ENCODE results near the gene KRTAP10-11.

DNA sequence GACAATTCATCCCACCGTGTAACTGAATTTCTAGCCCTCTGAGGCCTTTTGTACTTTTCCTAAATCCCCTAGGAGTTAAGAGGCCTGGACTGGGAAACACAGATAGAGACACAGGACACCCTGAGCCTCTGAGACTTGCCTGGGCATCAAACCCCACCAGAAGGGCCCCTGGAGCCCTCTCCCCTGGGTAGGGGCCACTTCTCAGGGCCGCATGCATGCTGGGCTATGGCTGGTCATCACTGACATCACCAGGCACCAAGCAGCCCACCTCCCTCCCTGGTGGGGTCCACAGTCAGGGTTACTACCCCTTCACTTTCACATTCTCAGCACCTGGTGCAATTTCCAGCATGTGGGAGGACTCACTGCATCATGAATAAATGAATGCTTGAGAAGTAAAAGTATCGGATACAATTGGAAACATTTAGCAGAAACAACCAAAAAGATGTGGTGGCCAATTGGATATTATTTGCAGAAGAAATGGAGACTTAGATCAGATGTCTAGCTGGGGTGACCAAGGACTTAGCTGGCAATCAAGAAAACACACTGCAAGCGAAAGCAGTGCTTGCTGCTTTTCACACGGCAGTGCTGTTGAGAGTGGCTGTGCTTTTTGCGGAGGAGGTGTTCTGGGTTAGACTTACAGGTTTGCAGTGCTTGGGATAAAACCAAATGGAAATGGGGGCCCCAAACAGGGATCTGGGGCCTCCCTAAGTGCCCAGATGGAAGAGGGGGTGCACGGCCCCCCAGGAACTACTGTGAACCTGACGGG, 46.8 kb upstream of the KRTAP10-11 start:
- TF ChIP-seq, protein P1, sequence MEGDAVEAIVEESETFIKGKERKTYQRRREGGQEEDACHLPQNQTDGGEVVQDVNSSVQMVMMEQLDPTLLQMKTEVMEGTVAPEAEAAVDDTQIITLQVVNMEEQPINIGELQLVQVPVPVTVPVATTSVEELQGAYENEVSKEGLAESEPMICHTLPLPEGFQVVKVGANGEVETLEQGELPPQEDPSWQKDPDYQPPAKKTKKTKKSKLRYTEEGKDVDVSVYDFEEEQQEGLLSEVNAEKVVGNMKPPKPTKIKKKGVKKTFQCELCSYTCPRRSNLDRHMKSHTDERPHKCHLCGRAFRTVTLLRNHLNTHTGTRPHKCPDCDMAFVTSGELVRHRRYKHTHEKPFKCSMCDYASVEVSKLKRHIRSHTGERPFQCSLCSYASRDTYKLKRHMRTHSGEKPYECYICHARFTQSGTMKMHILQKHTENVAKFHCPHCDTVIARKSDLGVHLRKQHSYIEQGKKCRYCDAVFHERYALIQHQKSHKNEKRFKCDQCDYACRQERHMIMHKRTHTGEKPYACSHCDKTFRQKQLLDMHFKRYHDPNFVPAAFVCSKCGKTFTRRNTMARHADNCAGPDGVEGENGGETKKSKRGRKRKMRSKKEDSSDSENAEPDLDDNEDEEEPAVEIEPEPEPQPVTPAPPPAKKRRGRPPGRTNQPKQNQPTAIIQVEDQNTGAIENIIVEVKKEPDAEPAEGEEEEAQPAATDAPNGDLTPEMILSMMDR (IDR thresholded peaks at IDR 0.05): no peak
- TF ChIP-seq EZH2 (IDR thresholded peaks at IDR 0.05; ENCODE audit: borderline replicate concordance, insufficient read depth, low read depth, low read length, poor library complexity, severe bottlenecking): no peak

All from B cell (primary cell).